ENCODE results near the gene BEND3. TPM values are rescaled to one million over a fixed set of nuclear protein-coding genes. Genes with fewer than 3 reads are reported as not detected.
"Not testable (repeated sequence)": the region's sequence is repeated elsewhere in the genome, so short reads cannot be mapped to it uniquely, and the experiment has no call there.

The BEND3 gene
- total RNA-seq, 2 donors from 2014 or later, result 0.54 to 4.2 TPM

DNA sequence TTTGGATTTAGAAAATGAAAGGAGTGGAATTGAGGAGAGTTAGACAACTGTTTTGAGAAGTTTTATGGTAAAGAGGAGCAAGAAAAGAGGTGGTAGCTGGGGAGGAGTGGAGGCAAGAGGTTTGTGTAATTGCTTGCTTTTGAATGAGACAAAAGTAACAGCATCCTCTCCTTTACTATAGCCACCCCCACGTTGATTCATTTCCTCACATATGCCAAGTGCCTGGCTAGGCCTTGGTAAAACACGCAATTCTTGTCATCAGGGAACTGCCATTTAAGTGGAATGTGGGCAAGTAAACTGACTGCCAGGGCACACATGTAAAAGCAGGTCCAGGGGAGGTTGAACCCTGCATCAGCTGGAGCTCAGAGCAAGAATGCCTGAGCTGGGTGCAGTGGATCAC, 83.3 kb downstream of the BEND3 start:
- H3K9me3 ChIP-seq, result no peaks in the 10 kb centered on the region
- no peak overlapping the region for H3K27ac ChIP-seq
- DNase-seq (ENCODE audit: low spot score), result no peak
- H3K36me3 ChIP-seq, result no peaks in the 10 kb centered on the region
- no peak for ATAC-seq (ENCODE audit: insufficient number of reproducible peaks, low FRiP score, low read depth)
- no peaks in the 10 kb centered on the region for H3K27me3 ChIP-seq (replicated peaks; ENCODE audit: insufficient read depth)
- TF ChIP-seq, protein P1, sequence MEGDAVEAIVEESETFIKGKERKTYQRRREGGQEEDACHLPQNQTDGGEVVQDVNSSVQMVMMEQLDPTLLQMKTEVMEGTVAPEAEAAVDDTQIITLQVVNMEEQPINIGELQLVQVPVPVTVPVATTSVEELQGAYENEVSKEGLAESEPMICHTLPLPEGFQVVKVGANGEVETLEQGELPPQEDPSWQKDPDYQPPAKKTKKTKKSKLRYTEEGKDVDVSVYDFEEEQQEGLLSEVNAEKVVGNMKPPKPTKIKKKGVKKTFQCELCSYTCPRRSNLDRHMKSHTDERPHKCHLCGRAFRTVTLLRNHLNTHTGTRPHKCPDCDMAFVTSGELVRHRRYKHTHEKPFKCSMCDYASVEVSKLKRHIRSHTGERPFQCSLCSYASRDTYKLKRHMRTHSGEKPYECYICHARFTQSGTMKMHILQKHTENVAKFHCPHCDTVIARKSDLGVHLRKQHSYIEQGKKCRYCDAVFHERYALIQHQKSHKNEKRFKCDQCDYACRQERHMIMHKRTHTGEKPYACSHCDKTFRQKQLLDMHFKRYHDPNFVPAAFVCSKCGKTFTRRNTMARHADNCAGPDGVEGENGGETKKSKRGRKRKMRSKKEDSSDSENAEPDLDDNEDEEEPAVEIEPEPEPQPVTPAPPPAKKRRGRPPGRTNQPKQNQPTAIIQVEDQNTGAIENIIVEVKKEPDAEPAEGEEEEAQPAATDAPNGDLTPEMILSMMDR (IDR thresholded peaks at IDR 0.05), result no peak
- no peak overlapping the region for H3K4me3 ChIP-seq
- H3K4me1 ChIP-seq (ENCODE audit: control insufficient read depth in 1 of 2, low read depth in 2 of 2), result peaks cover 5 to 16% of the 10 kb centered on the region in 2 donors

DNA sequence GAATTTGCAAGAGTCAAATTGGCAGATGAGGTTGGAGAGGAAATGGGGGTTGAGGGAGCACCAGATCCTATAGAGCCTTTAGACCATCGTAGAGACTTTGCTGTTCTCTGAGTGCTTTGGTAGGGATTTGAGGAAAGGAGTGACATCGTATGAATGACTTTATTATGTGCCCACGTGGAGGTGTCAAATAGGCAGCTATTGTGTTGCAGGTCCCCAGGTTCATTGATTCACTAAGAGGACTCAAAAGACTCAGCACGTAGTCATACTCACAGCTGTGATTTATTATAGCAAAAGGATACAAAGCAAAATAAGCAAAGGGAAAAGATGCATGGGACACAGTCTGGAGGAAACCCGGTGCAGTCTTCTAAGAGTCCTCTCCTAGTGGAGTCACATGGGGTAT, 85.2 kb downstream of the BEND3 start:
- H3K9me3 ChIP-seq, result no peaks in the 10 kb centered on the region
- H3K4me1 ChIP-seq (ENCODE audit: control insufficient read depth in 1 of 2, low read depth in 2 of 2), result peaks cover 5 to 16% of the 10 kb centered on the region in 2 donors
- H3K27ac ChIP-seq, result no peak overlapping the region
- DNase-seq (ENCODE audit: low spot score), result no peak
- TF ChIP-seq, protein P1 (IDR thresholded peaks at IDR 0.05), result no peak
- no peaks in the 10 kb centered on the region for H3K36me3 ChIP-seq
- no peaks in the 10 kb centered on the region for H3K27me3 ChIP-seq (replicated peaks; ENCODE audit: insufficient read depth)
- no peak for ATAC-seq (ENCODE audit: insufficient number of reproducible peaks, low FRiP score, low read depth)
- no peak overlapping the region for H3K4me3 ChIP-seq

DNA sequence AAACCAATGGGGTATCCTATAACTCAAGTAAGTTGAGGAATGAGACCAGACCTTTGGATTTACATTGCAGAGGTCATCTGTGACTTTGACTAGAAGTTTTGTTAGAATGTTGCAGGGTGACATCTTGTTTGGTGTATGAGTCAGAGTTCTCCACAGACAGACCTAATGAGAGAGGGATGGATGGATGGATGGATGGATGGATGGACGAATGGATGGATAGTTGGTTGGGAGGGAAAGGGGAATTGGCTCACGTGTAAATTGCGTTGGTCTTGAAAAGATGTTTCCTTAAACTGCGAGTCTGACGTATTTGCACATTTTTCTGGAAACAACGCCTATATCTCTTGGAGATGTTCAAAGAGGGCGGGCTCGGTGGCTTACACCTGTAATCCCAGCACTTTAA, 88.3 kb downstream of the BEND3 start:
- no peaks in the 10 kb centered on the region for H3K27me3 ChIP-seq (replicated peaks; ENCODE audit: insufficient read depth)
- no peak for DNase-seq (ENCODE audit: low spot score)
- TF ChIP-seq, protein P1 (IDR thresholded peaks at IDR 0.05), result no peak
- no peak overlapping the region for H3K27ac ChIP-seq
- H3K4me1 ChIP-seq (ENCODE audit: control insufficient read depth in 1 of 2, low read depth in 2 of 2), result peaks cover 5 to 16% of the 10 kb centered on the region in 2 donors
- H3K9me3 ChIP-seq, result no peaks in the 10 kb centered on the region
- no peaks in the 10 kb centered on the region for H3K36me3 ChIP-seq
- H3K4me3 ChIP-seq, result no peak overlapping the region
- ATAC-seq (ENCODE audit: insufficient number of reproducible peaks, low FRiP score, low read depth), result no peak

DNA sequence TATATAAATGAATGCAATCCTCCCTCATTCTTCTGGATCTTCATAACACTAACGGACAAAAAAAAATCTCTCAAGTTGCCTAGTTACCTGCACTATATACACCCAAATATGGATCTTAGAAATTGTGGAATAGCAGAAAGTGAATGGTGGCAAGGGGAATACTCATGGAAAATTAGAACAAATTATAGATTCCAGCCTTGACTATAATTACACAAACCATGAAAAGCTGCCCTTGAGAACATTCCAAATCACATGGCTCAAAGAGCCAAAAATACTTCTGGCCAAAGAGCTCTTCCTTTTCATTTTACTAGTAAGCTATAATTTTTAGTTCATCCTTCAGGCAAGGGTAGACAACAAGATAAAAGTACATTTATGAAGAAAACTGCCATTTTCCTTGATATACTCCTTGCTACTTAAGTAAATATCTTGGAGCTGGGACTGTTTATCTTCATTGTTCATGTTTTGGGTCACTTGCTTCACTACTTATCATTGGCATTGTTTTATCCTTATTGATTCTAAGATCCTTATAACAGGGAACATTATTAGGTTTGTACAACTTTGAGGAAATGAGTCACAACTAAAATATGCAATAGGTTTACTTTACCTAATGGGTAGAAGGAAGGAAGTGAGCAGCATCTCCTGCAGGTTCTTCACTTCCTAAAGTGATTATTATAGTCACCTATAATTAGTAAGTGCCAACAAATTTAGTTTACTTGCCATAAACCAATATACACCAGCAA, 93.7 kb downstream of the BEND3 start:
- H3K27ac ChIP-seq, result no peak overlapping the region
- H3K27me3 ChIP-seq (replicated peaks; ENCODE audit: insufficient read depth), result no peaks in the 10 kb centered on the region
- TF ChIP-seq, protein P1 (IDR thresholded peaks at IDR 0.05), result no peak
- H3K4me1 ChIP-seq (ENCODE audit: control insufficient read depth in 1 of 2, low read depth in 2 of 2), result no peaks in the 10 kb centered on the region
- no peaks in the 10 kb centered on the region for H3K36me3 ChIP-seq
- no peak overlapping the region for H3K4me3 ChIP-seq
- H3K9me3 ChIP-seq, result no peaks in the 10 kb centered on the region
- no peak for ATAC-seq (ENCODE audit: insufficient number of reproducible peaks, low FRiP score, low read depth)
- DNase-seq (ENCODE audit: low spot score), result no peak

DNA sequence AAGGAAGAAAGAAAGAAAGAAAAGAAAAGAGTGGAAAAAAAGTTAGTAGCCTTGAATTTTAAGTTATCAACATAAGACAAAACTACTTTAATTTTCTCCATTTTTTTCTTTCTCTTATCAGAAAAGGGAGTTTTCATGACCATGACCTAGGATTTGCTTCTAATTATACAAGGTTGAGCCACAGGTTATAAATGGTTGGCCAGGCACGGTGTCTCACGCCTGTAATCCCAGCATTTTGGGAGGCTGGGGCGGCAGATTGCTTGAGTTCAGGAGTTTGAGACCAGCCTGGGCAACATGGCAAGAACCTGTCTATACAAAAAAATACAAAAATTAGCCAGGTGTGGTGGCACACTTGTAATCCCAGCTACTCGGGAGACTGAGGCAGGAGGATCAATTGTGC, 95.1 kb downstream of the BEND3 start:
- TF ChIP-seq, protein P1 (IDR thresholded peaks at IDR 0.05), result no peak
- no peaks in the 10 kb centered on the region for H3K9me3 ChIP-seq
- no peaks in the 10 kb centered on the region for H3K4me1 ChIP-seq (ENCODE audit: control insufficient read depth in 1 of 2, low read depth in 2 of 2)
- no peak overlapping the region for H3K27ac ChIP-seq
- H3K27me3 ChIP-seq (replicated peaks; ENCODE audit: insufficient read depth), result no peaks in the 10 kb centered on the region
- DNase-seq (ENCODE audit: low spot score), result no peak
- ATAC-seq (ENCODE audit: insufficient number of reproducible peaks, low FRiP score, low read depth), result no peak
- H3K36me3 ChIP-seq, result no peaks in the 10 kb centered on the region
- no peak overlapping the region for H3K4me3 ChIP-seq

DNA sequence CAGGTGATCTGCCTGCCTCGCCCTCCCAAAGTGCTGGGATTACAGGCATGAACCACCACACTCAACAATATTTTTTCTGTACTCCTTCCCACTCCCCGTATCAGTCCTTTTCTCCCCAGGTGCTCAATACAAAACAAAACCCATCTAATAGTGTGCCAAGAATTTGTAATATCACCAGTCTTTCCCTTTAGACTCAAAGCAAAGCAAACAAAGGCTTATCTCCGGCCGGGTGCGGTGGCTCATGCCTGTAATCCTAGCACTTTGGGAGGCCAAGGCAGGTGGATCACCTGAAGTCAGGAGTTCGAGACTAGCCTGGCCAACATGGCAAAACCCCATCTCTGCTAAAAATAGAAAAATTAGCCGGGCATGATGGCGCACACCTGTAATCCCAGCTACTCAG, 95.7 kb downstream of the BEND3 start:
- H3K4me1 ChIP-seq (ENCODE audit: control insufficient read depth in 1 of 2, low read depth in 2 of 2); H3K27ac ChIP-seq; DNase-seq (ENCODE audit: low spot score); ATAC-seq (ENCODE audit: insufficient number of reproducible peaks, low FRiP score, low read depth); H3K36me3 ChIP-seq; H3K27me3 ChIP-seq (replicated peaks; ENCODE audit: insufficient read depth); H3K9me3 ChIP-seq; H3K4me3 ChIP-seq: not testable (repeated sequence)

Measured in thoracic aorta (tissue), 2 donors.